NCI-H146 (cell line): ENCODE results near the gene SMIM28.
"Not testable (repeated sequence)": the region's sequence is repeated elsewhere in the genome, so short reads cannot be mapped to it uniquely, and the experiment has no call there.

Experiments
- DNase-seq: peaks from one replicate; lab custom pipeline; 2025; lab: John Stamatoyannopoulos, UW

The SMIM28 gene

GRCh38 chr6:138405816-138406413 lies 28.2 kb downstream of the SMIM28 start:
- DNase-seq: no peak

GRCh38 chr6:138406443-138406842 lies 28.7 kb downstream of the SMIM28 start:
- no peak for DNase-seq

GRCh38 chr6:138410048-138410735 lies 32.5 kb downstream of the SMIM28 start:
- no peak for DNase-seq

- DNase-seq: no peak
These were observed 33.5 kb downstream of the SMIM28 start for GRCh38 chr6:138410972-138411880.

GRCh38 chr6:138415125-138415524 lies 37.4 kb downstream of the SMIM28 start:
- no peak for DNase-seq

- DNase-seq: no peak
These were observed 38.5 kb downstream of the SMIM28 start for GRCh38 chr6:138416206-138416605.

GRCh38 chr6:138417493-138418117 lies 39.9 kb downstream of the SMIM28 start:
- DNase-seq: peak; percentile 66

GRCh38 chr6:138418118-138418742 lies 40.5 kb downstream of the SMIM28 start:
- no peak for DNase-seq

- no peak for DNase-seq
These were observed 42.1 kb downstream of the SMIM28 start for GRCh38 chr6:138419766-138420165.

- DNase-seq: no peak
These were observed 42.7 kb downstream of the SMIM28 start for GRCh38 chr6:138420356-138420755.

GRCh38 chr6:138421089-138421488 lies 43.4 kb downstream of the SMIM28 start:
- no peak for DNase-seq

- DNase-seq: no peak
These were observed 43.9 kb downstream of the SMIM28 start for GRCh38 chr6:138421608-138422007.

- DNase-seq: no peak
These were observed 45.2 kb downstream of the SMIM28 start for GRCh38 chr6:138422861-138423260.

GRCh38 chr6:138424004-138424904 lies 46.5 kb downstream of the SMIM28 start:
- no peak for DNase-seq

- not testable (repeated sequence) for DNase-seq
These were observed 47.6 kb downstream of the SMIM28 start for GRCh38 chr6:138425256-138425655.

- DNase-seq: no peak
These were observed 48.9 kb downstream of the SMIM28 start for GRCh38 chr6:138426500-138427123.

- no peak for DNase-seq
These were observed 50.0 kb downstream of the SMIM28 start for GRCh38 chr6:138427701-138428100.

- peak; percentile 66 for DNase-seq
These were observed 51.4 kb downstream of the SMIM28 start for GRCh38 chr6:138428944-138429598.

GRCh38 chr6:138429761-138430160 lies 52.1 kb downstream of the SMIM28 start:
- no peak for DNase-seq
